IMR-90 (cell line): Measurements from ENCODE around the gene TMEM252.

Source experiments
- CHD1 ChIP-seq: IDR thresholded peaks from 2 replicates; pipeline ENCODE4 v1.6.1; 2012; ENCODE audit warnings: low read depth, low read length, improper control_type of control experiment
- CTCF ChIP-seq: conservative IDR thresholded peaks from 2 replicates; pipeline ENCODE4 v1.5.1; 2012; ENCODE audit warnings: mild to moderate bottlenecking, low read depth, low read length, improper control_type of control experiment
- MAZ ChIP-seq: IDR thresholded peaks from 2 replicates; pipeline ENCODE4 v1.6.1; 2012; ENCODE audit warnings: low read depth, mild to moderate bottlenecking, low read length, improper control_type of control experiment, moderate library complexity, borderline replicate concordance
- MXI1 ChIP-seq: IDR thresholded peaks from 2 replicates; pipeline ENCODE4 v1.6.1; 2012; ENCODE audit warnings: low read depth, mild to moderate bottlenecking, low read length, moderate library complexity, borderline replicate concordance
- NFE2L2 ChIP-seq: fragments of 150-350 bp; IDR thresholded peaks from 2 replicates; pipeline ENCODE4 v1.6.1; 2016; ENCODE audit warnings: low read depth, mild to moderate bottlenecking, low read length
- POLR2A ChIP-seq: IDR thresholded peaks from 2 replicates; pipeline ENCODE4 v1.6.1; 2012; ENCODE audit warnings: mild to moderate bottlenecking, low read depth, low read length
- TF ChIP-seq, protein P1 (sequence below): fragments of 150-350 bp; IDR thresholded peaks from 2 replicates; pipeline ENCODE4 v1.6.1; 2016; ENCODE audit warnings: low read depth, mild to moderate bottlenecking, low read length, moderate library complexity, borderline replicate concordance

GRCh38 chr9:68493958-68494577 lies 46.6 kb downstream of the TMEM252 start:
- TF ChIP-seq MXI1 (no peak), NFE2L2 (no peak), POLR2A (no peak), MAZ (no peak), CTCF (no peak), CHD1 (no peak)
- TF ChIP-seq, protein P1, sequence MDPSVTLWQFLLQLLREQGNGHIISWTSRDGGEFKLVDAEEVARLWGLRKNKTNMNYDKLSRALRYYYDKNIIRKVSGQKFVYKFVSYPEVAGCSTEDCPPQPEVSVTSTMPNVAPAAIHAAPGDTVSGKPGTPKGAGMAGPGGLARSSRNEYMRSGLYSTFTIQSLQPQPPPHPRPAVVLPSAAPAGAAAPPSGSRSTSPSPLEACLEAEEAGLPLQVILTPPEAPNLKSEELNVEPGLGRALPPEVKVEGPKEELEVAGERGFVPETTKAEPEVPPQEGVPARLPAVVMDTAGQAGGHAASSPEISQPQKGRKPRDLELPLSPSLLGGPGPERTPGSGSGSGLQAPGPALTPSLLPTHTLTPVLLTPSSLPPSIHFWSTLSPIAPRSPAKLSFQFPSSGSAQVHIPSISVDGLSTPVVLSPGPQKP: no peak
